OCI-LY7 (cell line): ENCODE measurements around the gene AP1S1. TPM values are rescaled to one million over a fixed set of nuclear protein-coding genes. Genes with fewer than 3 reads are reported as not detected.

Experiments used
- BruUV-seq: library from RNA; stranded (reverse); fragments of 400-500 nt; replicated peaks from 2 replicates; lab custom pipeline; 2021; lab: Mats Ljungman, UMichigan
- CTCF ChIA-PET: fragments of 300-600 bp; sonication (Branson Sonifier 250); formaldehyde crosslinking; loops from one replicate; lab custom pipeline; 2022; ENCODE audit warnings: antibody characterized with exemption; ENCODE audit not compliant: unreplicated experiment; lab: Charles Lee
- POLR2A ChIA-PET: fragments of 300-600 bp; sonication (Branson Sonifier 250); formaldehyde crosslinking; loops from one replicate; lab custom pipeline; 2022; ENCODE audit warnings: antibody characterized with exemption; lab: Charles Lee
- DNase-seq: peaks from one replicate; pipeline ENCODE4 v3.0.0-alpha.2; 2015; ENCODE audit warnings: low spot score
- H2AFZ ChIP-seq: fragments of 200-600 bp; sonication (generic), shearing (Covaris generic); 2 replicates; pipeline ENCODE4 v1.6.1; 2014; ENCODE audit warnings: mild to moderate bottlenecking, antibody characterized with exemption, low read length, moderate library complexity
- H3K27ac ChIP-seq: fragments of 200-600 bp; sonication (generic); 2 replicates; pipeline ENCODE4 v1.5.1; 2014; ENCODE audit warnings: mixed run types, low read depth, mild to moderate bottlenecking, moderate library complexity, low read length, inconsistent platforms; ENCODE audit not compliant: poor library complexity, severe bottlenecking
- H3K36me3 ChIP-seq: fragments of 200-600 bp; sonication (generic); 2 replicates; pipeline ENCODE4 v1.6.1; 2014; ENCODE audit warnings: mild to moderate bottlenecking, antibody characterized with exemption, low read length, moderate library complexity, mixed read lengths; ENCODE audit not compliant: insufficient read depth
- H3K4me1 ChIP-seq: fragments of 200-600 bp; sonication (generic); 2 replicates; pipeline ENCODE4 v1.5.1; 2014; ENCODE audit warnings: mild to moderate bottlenecking, low read length; ENCODE audit not compliant: insufficient read depth, poor library complexity, severe bottlenecking
- H3K4me2 ChIP-seq: fragments of 200-600 bp; sonication (generic); 2 replicates; pipeline ENCODE4 v1.6.1; 2014; ENCODE audit warnings: mild to moderate bottlenecking, low read length
- H3K4me3 ChIP-seq: fragments of 200-600 bp; sonication (generic); 2 replicates; pipeline ENCODE4 v1.5.1; 2014; ENCODE audit warnings: mild to moderate bottlenecking, low read depth, low read length; ENCODE audit not compliant: poor library complexity, severe bottlenecking
- H3K79me2 ChIP-seq: fragments of 200-600 bp; sonication (generic); 2 replicates; pipeline ENCODE4 v1.6.1; 2016; ENCODE audit warnings: low read depth, mild to moderate bottlenecking, low read length, moderate library complexity, mixed read lengths; ENCODE audit not compliant: insufficient read depth
- H3K9me2 ChIP-seq: fragments of 200-600 bp; sonication (generic); 2 replicates; pipeline ENCODE4 v1.6.1; 2016; ENCODE audit warnings: mild to moderate bottlenecking, low read length, mixed read lengths; ENCODE audit not compliant: insufficient read depth
- H3K9me3 ChIP-seq: fragments of 200-600 bp; sonication (generic); 2 replicates; pipeline ENCODE4 v1.6.1; 2014; ENCODE audit warnings: mild to moderate bottlenecking, mixed run types, low read length, mixed read lengths
- H4K20me1 ChIP-seq: fragments of 200-600 bp; sonication (generic); 2 replicates; pipeline ENCODE4 v1.6.1; 2014; ENCODE audit warnings: mild to moderate bottlenecking, antibody characterized with exemption, low read length, moderate library complexity, mixed read lengths; ENCODE audit not compliant: insufficient read depth
- EZH2phosphoT487 ChIP-seq: fragments of 200-600 bp; sonication (generic); IDR thresholded peaks from 2 replicates; pipeline ENCODE4 v1.6.1; 2018; ENCODE audit warnings: low read depth, borderline replicate concordance, mild to moderate bottlenecking, mixed run types, antibody characterized with exemption, low read length, moderate library complexity, mixed read lengths
- intact Hi-C: fragments of 100-400 bp; cut with micrococcal nuclease; formaldehyde crosslinking; loops from one replicate; pipeline ENCODE4 v1.10.0; 2022; ENCODE audit not compliant: unreplicated experiment
- total RNA-seq, 2 experiments: library from RNA; depleted of rRNA in 1 of 2; stranded (reverse); fragments of >200 nt in 1 of 2; shearing (Covaris generic) in 1 of 2; gene quantifications; 2 replicates each; pipeline ENCODE4 v1.2.3, GENCODE V29; 2014 to 2022
- TF ChIP-seq, protein P1 (sequence below): fragments of 200-600 bp; sonication (generic); conservative IDR thresholded peaks from 2 replicates; pipeline ENCODE4 v1.5.1; 2014; ENCODE audit warnings: mild to moderate bottlenecking, antibody characterized with exemption, low read length, moderate library complexity, mixed read lengths

The AP1S1 gene
- total RNA-seq, 2 experiments from 2014 or later: 57.9 to 67.3 TPM

DNA sequence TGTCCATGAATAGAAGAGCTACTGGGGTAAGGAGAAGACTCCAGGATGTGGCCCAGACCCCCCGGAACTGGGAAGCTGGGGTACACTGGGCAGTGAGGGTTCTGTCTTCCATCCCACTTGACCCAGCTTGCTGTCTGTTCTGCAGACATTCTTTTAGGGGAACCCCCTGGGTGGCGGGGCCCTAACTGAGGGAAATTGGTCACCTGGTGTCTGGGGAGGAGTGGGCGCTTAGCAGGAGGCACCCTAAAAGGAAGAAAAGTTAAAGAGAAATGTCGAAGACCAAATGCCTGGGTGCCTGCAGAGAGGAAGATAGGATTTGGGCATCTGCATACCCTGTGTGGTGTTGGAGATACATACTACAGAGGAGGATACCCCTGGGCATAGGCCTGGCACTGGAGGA, 1.0 kb downstream of the AP1S1 start:
- H3K27ac ChIP-seq: no peak overlapping the region
- POLR2A ChIA-PET: interaction anchor here (0.6 to 0.9 kb wide), 3 partner anchors 11 to 97 kb away, joined by 3 to 6 read pairs (median 3); no protein-coding TSS in a partner anchor
- BruUV-seq: no TSS peak

DNA sequence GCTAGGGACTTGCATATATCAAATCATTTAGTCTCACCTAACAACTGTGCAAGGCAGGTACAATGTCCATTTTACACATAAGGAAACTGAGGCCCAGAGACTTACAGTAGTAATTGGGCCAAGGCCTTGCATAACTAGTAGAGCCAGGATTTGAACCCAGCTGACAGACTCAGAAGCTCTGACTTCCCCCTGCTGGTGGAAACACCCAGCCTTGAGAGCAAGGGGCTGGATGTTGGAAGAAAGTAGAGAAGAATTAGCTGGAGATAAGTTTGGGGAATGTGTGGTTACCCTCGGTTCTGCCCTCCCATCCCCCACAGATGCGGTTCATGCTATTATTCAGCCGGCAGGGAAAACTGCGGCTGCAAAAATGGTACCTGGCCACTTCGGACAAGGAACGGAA, 2.0 kb downstream of the AP1S1 start:
- intact Hi-C loops: no loop called here
- Histone ChIP-seq H3K27ac (no peak overlapping the region), H3K4me2 (0 out of 2 replicates have a peak overlapping the region, but pooled peaks have one; percentile 71), H3K36me3 (no peaks in the 10 kb centered on the region), H2AFZ (no peak overlapping the region), H3K4me3 (no peak overlapping the region), H4K20me1 (no peaks in the 10 kb centered on the region), H3K79me2 (no peaks in the 10 kb centered on the region), H3K4me1 (peaks cover 15% of the 10 kb centered on the region), H3K9me2 (no peaks in the 10 kb centered on the region), H3K9me3 (no peaks in the 10 kb centered on the region)
- DNase-seq: no peak
- no peak for TF ChIP-seq EZH2phosphoT487
- TF ChIP-seq, protein P1, sequence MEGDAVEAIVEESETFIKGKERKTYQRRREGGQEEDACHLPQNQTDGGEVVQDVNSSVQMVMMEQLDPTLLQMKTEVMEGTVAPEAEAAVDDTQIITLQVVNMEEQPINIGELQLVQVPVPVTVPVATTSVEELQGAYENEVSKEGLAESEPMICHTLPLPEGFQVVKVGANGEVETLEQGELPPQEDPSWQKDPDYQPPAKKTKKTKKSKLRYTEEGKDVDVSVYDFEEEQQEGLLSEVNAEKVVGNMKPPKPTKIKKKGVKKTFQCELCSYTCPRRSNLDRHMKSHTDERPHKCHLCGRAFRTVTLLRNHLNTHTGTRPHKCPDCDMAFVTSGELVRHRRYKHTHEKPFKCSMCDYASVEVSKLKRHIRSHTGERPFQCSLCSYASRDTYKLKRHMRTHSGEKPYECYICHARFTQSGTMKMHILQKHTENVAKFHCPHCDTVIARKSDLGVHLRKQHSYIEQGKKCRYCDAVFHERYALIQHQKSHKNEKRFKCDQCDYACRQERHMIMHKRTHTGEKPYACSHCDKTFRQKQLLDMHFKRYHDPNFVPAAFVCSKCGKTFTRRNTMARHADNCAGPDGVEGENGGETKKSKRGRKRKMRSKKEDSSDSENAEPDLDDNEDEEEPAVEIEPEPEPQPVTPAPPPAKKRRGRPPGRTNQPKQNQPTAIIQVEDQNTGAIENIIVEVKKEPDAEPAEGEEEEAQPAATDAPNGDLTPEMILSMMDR: peak; percentile 52
- no TSS peak for BruUV-seq
- ChIA-PET CTCF (interaction anchor here (1.0 kb wide), 1 partner anchor 18 kb away, joined by 5 read pairs; no protein-coding TSS in a partner anchor), POLR2A (interaction anchor here (0.6 to 1.1 kb wide), 4 partner anchors 18 to 267 kb away, joined by 3 to 6 read pairs (median 4); partner anchors contain the start of gene UFSP1)

More for the DNA sequence above, 1.0 kb downstream of the AP1S1 start:
- Histone ChIP-seq H3K79me2 (no peaks in the 10 kb centered on the region), H3K9me3 (no peaks in the 10 kb centered on the region), H3K4me1 (peaks cover 15% of the 10 kb centered on the region), H3K4me3 (peak overlapping the region; percentile 94), H3K36me3 (no peaks in the 10 kb centered on the region), H3K9me2 (no peaks in the 10 kb centered on the region), H3K4me2 (peak overlapping the region; percentile 71), H2AFZ (peak overlapping the region; percentile 77; the same call in 1 of the 2 replicates), H4K20me1 (no peaks in the 10 kb centered on the region)
- no peak for DNase-seq
- intact Hi-C loops: no loop called here
- TF ChIP-seq, protein P1: no peak
- TF ChIP-seq EZH2phosphoT487: no peak
- CTCF ChIA-PET: interaction anchor here (0.5 to 0.6 kb wide), 2 partner anchors 298 to 370 kb away, joined by 3 to 4 read pairs; no protein-coding TSS in a partner anchor
